CD1c-positive myeloid dendritic cell (primary cell): ENCODE data around the gene TMEM183A.

Source experiments
- DNase-seq: peaks from one replicate; pipeline ENCODE4 v3.0.0-alpha.2; 2016; ENCODE audit errors: extremely low spot score

Gene TMEM183A

DNA sequence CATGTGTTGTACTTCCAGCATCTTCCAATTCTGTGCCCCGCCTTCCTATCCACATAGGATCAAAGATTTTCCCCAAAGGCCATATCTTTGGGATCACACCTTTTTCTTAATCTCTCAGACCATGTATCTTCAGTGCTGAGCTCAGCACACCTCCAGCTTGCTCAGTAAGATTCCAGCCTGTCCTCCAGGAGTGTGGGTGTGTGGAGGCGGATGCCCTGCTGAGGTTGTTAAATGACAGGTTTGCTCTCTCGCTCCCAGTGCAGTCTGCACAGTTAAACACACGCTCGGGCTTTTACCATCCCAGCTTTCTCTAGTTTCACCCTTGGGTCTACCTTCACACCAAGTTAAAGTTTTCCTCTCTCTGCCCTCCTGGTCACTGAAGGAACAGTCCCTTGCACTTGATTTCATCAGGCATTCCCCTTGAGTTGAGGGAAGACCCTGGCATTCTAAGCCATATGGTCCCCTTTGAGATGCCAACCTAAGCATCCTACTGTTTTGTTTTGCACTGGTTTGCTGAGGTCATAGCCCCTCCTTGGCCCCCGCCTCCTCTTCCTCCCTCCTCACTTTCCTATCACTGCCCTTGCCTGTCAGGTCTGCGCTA is 64.9 kb downstream of the TMEM183A start:
- DNase-seq = no peak

DNA sequence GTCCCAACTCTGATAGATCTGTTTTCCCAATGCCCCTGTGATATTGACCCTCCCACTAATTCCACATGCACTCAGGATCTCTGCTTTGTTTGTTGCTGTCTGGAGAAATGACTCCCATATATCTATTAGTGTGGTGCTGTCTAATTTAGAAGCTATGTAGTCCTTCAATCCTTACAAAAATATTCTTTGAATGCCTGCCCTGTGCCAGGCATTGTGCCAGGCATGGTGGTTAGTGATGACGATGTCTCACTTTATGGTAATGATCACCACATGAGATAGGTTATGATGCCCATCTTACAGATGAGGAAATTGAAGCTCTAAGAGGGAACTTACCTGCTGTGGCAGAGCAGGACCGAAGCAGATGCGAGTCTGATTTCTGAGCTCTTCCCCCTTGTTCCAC is 65.7 kb downstream of the TMEM183A start:
- no peak for DNase-seq

DNA sequence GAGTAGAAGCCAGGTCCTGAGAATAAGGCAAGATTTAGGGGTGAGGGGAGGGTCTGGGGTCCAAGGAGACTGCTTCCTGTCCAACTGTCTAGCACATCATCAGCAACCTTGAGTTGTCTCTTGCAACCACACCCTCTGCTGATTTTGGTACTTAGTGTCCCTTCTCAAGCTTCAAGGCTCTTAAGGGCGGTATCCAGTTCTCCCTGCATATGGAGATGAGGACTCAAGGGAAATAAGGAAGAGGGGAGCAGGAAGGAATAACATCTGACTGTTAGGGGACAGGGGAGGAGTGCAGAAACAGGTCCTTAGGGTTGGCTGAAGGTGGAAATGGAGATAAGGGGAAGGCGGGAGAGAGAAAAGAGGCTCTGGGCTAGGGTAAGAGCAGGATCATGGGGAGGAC is 66.3 kb downstream of the TMEM183A start:
- no peak for DNase-seq
